GM21423 (cell line): ENCODE data around the gene SELENOH.
"Not testable (repeated sequence)": the region's sequence is repeated elsewhere in the genome, so short reads cannot be mapped to it uniquely, and the experiment has no call there.

Experiments
- ATAC-seq: cut with Tn5 transposase; IDR thresholded peaks from one replicate; pipeline ENCODE4 v1.9.1; 2021; ENCODE audit warnings: mild to moderate bottlenecking, moderate library complexity; ENCODE audit not compliant: unreplicated experiment

Gene SELENOH, protein sequence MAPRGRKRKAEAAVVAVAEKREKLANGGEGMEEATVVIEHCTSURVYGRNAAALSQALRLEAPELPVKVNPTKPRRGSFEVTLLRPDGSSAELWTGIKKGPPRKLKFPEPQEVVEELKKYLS

GRCh38 chr11:57741132-57742086 lies at the start of gene SELENOH:
SELENOH (plus strand) TSS chr11:57741491; CDS start chr11:57741596, 105 bp downstream.
- ATAC-seq, result peak; percentile 95

GRCh38 chr11:57698843-57699365 lies 42.4 kb upstream of the SELENOH start:
- no peak for ATAC-seq

- no peak for ATAC-seq
Measured at GRCh38 chr11:57699813-57700212, 41.5 kb upstream of the SELENOH start.

- ATAC-seq, result no peak
Measured at GRCh38 chr11:57700425-57700824, 40.9 kb upstream of the SELENOH start.

DNA sequence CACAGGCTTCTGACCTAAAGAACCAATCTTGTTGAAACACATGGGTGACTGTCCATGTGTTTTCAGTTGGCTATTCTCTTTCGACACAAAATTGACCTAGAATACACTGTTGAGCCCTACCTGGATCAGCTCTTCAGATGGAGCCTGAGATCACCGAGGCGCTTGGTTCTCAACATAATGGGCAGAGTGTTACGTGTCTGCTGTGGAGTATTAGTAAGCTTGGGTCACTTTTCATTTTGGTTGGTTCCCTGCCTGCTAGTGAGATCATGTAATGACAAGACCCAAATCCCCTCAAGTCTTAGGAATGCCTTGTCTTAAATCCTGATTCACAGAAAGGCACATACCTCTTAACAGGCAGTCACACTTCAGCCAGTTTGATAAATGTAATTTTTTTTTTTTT lies 38.0 kb upstream of the SELENOH start:
- ATAC-seq, result no peak

DNA sequence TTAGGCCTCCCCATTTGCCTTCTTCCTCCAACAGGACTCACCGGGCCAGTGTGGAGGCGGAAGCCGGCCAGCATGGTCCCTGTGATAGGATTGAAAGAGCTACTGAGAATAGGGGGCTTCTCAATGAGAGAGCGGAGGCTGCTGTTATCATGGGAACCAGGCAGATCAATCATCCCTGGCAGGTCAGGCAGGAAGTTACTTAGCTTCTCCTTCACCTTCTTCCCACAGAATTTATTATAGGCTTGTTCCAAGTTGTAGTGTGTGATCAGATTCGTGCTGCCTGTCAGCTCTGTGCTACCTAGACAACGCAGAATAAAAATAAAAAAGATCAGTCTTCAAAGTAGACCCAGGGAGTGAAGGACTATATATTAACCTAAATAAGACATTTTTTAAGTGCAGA lies 36.4 kb upstream of the SELENOH start:
- ATAC-seq, result no peak

DNA sequence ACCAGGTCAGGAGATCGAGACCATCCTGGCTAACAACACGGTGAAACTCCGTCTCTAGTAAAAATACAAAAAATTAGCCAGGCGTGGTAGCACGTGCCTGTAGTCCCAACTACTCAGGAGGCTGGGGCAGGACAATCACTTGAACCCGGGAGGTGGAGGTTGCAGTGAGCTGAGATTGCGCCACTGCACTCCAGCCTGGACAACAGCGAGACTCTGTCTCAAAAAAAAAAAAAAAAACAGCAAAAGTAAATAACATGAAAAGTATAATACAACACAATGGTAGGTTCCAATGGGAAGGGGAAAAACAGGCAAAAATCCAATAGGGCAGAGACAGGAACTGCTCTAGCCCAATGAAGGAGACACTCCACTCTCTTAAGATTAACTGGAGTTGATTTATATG lies 35.9 kb upstream of the SELENOH start:
- ATAC-seq, result not testable (repeated sequence)

- ATAC-seq, result no peak
Measured at GRCh38 chr11:57709802-57710367, 31.4 kb upstream of the SELENOH start.

- peak; percentile 45 for ATAC-seq
Measured at GRCh38 chr11:57711414-57712255, 29.7 kb upstream of the SELENOH start, which contains the start of gene MED19. MED19 (minus strand) TSS chr11:57712215; CDS start chr11:57712179, 36 bp downstream.

DNA sequence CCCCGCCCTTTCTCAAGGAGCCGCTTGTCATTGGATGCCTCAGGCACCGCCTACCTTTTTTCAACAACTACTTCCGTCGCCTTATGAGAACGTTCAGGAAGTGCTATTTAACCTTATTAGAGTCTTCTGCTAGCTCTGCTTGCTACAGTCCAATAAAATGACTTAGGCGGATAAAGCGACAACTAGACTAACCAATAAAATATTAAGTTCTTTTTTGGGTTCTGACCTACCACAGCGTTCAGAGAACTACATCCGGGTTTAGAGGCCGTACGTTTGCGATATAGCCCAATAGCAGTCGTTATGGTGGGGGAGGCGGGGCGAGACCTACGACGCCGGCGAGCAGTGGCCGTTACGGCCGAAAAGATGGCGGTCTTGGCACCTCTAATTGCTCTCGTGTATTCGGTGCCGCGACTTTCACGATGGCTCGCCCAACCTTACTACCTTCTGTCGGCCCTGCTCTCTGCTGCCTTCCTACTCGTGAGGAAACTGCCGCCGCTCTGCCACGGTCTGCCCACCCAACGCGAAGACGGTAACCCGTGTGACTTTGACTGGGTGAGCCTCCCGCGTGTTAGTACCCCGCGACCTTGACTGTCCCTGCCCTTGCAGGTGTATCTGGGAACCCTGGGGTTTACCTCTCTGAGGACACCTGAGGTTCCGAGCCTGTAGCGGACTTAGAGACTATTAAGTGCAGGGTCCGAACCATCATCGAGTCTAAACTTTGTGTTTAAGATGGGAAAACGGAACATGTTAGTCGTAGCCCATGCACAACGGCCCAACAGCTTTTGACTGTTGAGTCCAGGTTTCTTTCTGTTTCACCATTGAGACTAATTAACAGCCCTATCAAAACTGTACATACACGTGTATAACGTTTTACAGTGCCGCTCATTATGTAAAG lies 28.8 kb upstream of the SELENOH start, which contains the start of gene TMX2:
Gene TMX2, plus strand, starts transcription at position 338 of the 895 bp plus-strand sequence. Its CDS starts 26 bp downstream, at position 364.
- ATAC-seq, result peak; percentile 95

GRCh38 chr11:57713835-57714234 lies 27.5 kb upstream of the SELENOH start:
- no peak for ATAC-seq

- not testable (repeated sequence) for ATAC-seq
Measured at GRCh38 chr11:57716726-57717125, 24.6 kb upstream of the SELENOH start.

GRCh38 chr11:57727185-57727584 lies 14.1 kb upstream of the SELENOH start:
- ATAC-seq, result no peak

DNA sequence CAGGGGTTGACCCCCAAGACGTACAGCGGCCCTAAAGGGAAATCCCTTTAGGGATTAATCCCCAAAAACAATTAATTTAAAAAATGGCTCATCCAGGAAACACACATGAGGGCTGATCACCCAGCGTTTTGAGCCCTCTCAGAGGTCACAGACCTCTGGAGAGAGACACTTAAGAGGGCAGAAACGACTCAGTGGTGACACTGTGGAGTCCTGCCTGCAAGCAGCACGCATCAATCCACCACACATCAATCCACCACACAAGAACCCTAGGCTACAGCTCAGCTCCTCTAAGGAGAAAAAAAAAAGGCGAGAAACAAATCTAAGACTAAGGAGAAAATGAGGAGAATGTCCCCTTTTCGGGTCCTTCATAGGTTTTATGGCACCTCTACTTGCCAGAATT lies 12.5 kb upstream of the SELENOH start:
- ATAC-seq, result no peak

- ATAC-seq, result no peak
Measured at GRCh38 chr11:57729479-57729878, 11.8 kb upstream of the SELENOH start.

- ATAC-seq, result no peak
Measured at GRCh38 chr11:57732661-57733060, 8.6 kb upstream of the SELENOH start.

DNA sequence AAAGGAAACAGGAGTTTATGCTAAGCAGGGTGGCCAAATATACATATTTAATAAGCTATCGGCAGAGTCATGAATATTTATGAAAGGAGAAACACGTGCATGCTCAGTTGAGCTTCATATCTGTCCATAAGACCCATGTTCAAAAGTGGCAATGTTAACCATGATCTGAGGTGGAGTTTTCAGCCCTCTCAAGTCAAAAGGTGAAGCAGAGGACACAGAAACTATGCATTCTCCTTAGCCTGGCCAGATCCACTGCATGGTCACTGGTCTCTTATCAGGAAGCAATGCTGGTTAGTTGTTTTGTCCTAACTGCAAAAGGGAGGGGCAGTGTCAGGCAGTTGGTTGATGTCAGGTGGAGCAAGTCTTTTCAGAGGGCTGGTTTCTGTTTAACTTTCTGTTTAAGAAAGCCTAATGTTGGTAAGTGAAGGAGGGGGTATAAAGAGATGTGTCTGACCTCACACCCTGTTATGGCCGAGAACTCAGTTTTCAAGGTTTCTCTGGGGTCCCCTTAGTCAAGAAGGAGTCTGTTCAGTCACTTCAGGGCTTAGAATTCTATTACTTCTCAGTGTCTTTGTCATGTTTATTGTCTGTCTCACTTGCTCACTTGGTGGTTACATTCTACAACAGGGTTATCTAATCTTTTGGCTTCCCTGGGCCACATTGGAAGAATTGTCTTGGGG lies 5.5 kb upstream of the SELENOH start:
- no peak for ATAC-seq

DNA sequence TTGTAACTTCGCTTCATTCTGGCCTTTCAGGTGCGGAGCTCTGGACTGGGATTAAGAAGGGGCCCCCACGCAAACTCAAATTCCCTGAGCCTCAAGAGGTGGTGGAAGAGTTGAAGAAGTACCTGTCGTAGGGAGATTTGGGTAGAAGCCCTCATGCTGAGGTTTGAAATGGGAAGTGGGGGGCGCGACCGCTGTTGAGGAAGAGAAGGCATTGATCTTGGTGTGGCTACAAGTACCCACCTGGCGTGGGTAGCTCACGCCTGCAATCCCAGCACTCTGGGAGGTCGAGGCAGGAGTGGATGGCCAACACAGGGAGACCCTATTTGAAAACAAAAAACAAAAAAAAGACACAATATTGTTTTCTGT lies 779 bp downstream of the SELENOH start:
- no peak for ATAC-seq

DNA sequence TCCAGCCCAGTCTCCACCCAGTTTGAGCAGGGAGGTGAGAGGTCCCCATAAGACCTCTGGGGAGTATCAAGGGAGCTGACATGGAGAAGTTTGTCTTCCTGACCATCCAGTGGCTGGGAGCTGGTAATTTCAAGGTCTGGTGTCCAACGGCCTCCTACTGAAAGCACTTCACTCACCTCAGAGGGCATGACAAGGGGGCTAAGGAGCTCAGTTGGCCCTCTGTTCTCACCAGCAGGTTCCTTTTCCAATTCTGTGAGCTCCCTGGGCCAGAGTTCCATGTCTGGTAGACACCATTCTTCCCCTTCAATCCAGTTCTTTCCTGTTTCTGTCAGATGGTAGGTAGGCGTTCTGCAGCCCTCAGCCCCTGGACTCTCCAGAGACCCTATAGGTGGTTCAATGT lies 3.1 kb downstream of the SELENOH start:
- no peak for ATAC-seq
